Measurements from ENCODE around the gene RIOK3.
"Not testable (repeated sequence)": the region's sequence is repeated elsewhere in the genome, so short reads cannot be mapped to it uniquely, and the experiment has no call there.

Gene RIOK3

DNA sequence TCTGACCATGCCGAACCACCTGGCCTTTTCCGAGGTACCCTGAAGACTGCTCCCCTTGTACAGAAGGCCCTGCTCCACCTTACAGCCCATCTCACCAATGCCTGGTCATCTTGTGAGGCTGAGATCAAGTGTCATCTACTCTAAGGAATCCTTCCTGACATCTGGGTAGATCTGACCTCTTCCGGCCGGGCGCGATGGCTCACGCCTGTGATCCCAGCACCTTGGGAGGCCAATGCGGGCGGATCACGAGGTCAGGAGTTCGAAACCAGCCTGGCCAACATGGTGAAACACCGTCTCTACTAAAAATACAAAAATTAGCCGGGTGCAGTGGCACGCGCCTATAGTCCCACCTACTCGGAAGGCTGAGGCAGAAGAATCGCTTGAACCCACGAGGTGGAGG, 2.1 kb upstream of the RIOK3 start:
- no peak for DNase-seq (ENCODE audit: low read depth in 2 of 2, low spot score in 1 of 2)

DNA sequence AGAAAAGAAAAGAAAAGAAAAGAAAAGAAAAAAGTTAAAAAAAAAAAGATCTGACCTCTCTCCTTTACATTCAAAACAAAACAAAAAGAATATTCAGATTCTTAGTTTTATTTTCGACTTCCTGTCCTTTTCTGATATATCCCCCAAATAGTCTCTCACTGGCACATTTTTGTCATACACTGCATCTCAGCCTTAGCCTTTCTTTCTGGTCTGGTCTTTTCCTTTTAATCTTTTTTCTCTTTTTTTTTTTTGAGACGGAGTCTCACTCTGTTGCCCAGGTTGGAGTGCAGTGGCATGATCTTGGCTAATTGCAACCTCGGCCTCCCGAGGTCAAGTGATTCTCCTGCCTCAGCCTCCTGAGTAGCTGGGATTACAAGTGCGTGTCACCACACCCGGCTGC, 1.6 kb upstream of the RIOK3 start:
- DNase-seq (ENCODE audit: low read depth in 2 of 2, low spot score in 1 of 2), result no peak

DNA sequence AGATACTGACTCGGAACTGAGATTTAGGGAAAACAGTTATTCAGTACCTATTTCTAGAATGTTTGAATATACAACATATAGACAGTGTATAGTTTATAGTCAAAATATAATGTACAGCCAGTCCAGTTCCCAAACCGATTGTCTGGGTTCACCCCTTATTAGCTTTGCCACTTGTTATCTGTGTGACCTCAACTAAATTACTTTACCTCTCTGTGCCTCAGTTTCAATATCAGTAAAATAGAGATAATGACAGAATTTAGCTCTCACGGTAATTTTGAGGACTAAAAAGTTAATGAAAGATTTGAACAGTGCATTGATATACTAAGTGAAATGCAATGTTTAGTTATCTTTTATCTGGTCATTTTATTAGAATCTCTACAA, 750 bp upstream of the RIOK3 start:
- no peak for DNase-seq (ENCODE audit: low read depth in 2 of 2, low spot score in 1 of 2)

DNA sequence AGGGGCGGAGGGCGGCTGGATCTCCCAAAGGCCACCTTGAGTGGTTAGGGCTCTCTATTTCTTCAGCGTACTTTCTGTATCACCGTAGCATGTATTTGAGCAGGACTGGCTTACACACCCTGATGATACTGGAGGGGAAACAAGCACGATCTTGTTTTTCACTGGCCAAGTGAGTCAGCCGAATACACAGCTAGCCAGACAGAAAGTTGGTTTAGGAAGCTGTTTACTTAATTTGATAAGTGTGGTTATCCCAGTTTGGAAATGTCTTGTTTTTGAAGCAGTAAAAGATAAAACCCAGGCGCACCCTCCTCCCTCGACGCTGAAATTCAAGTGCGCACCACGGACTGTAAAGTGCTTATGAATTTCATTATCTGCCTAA, 582 bp downstream of the RIOK3 start:
- DNase-seq (ENCODE audit: low read depth in 2 of 2, low spot score in 1 of 2), result no peak

DNA sequence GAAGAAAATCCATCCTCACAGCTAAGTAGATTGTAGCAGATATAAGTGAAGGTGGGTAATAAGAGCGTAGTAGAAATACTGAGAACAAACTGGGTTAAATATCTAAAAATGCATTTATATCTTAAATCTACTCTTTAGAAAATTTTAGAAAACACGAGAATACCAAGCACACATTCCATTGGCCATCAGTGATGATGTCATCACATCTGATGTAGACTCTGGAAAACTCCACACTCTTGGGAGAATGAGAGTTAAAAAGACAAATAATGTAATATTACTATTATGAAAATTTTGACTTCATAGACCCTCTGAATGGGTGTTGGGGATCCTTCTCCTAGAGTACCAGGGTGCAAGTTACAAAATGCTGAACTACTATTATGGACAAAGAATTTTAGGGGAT, 3.7 kb downstream of the RIOK3 start:
- DNase-seq (ENCODE audit: low read depth in 2 of 2, low spot score in 1 of 2), result no peak

DNA sequence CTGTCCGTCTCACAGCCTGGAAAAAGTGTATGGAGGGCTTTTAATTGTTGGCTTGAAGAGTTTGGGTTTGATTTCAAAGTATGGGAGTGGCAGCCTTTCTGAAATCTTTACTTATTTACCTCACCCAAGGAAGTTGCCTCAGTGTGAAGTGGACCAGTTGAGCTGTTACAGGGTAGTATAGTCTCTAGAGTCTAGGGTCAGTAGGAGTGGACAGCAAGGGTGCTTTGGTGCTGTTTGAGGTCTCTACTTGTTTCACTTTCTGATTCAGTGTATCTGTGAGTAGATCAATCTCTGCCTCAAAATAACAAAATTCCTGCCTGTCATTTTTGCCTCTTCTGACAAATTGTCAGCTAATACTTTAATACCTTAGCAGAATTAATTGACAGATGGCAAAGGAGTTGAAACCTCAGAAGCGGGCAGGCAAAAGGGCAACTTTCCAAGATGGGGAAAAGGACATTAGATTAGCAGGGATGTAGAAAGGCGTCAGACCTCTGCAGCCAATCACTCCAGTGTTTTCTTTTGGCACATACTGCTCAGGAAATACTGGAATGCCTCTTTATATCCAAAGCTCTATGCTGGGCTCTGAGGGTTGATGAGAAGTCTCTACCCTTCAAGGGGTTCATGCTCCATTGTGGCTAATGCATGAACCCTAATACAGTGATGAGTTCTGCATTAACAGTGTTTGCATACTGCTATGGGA, 5.9 kb downstream of the RIOK3 start:
- no peak for DNase-seq (ENCODE audit: low read depth in 2 of 2, low spot score in 1 of 2)

DNA sequence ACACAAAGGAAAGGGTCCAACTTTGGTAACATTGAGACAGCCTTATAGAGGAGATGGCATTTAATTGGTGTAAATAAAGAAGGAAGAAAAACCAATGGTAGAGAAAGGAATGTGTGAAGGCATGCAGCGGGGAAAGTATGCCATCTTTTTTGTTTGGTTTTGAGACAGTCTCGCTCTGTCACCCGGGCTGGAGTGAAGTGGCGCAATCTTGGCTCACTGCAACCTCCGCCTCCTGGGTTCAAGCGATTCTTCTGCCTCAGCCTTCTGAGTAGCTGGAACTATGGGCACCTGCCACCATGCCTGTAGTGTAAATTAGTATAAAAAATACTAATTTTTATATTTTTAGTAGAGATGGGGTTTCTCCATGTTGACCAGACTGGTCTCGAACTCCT, 6.4 kb downstream of the RIOK3 start:
- no peak for DNase-seq (ENCODE audit: low read depth in 2 of 2, low spot score in 1 of 2)

DNA sequence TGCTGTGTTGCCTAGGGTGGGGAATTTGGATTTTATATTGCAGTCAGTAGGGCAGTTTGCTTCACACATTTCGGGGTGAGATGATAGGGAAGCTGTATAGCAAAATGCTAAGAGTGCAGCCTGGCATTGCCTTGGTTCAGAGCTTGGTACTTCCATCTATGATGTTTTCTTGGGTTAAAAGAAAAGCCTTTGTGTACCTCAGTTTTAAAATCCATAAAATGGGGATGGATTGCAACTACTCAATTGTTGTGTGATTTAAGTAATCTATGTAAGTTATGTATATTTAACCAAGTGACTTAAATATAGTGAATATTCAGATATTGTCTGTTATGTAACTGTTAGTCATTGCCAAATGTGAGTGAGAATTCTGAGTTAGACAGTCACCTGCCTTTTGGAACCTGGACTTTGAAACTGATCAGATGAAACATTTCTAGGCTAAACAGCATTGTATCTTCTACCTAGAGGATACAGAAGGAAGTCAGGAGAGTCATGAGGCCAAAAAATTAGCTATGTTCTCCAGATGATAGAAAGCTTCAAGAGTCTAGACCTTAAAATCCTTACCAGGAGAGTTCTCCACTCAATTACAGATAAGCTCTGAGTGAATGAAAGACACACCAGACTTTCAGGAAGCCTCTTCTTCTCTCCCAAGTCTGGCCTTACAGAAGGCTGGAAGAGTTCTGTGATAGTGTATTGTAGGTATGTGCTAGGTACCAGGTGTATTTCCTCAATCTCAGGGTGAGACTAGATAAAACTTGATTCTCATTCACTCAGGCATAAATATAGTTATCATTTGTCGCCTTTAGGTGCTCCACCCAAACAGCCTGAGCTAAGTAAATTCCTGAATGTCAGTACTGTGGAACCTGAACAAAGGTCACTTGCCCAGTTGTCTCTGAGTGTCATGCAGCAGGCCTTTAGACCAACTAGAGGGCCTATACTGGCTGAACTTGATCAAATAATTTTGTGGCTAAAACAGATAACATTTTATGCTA, 7.5 kb downstream of the RIOK3 start:
- no peak for DNase-seq (ENCODE audit: low read depth in 2 of 2, low spot score in 1 of 2)

DNA sequence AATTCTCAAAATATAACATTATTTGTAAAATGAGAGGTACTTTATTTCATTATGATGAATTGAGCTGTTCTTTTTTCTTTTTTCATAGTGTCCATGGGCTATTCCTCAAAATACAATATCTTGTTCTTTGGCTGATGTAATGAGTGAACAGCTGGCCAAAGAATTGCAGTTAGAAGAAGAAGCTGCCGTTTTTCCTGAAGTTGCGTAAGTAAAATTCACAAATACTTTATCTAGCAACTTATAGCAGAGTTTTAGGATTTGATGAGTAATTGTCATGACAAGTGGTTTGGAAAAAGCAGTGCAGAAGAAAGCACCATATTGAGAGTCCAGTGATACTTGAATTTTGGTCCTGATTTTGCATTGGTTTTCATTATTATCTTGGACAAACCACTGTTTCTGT, 9.8 kb downstream of the RIOK3 start:
- DNase-seq (ENCODE audit: low read depth in 2 of 2, low spot score in 1 of 2), result no peak

DNA sequence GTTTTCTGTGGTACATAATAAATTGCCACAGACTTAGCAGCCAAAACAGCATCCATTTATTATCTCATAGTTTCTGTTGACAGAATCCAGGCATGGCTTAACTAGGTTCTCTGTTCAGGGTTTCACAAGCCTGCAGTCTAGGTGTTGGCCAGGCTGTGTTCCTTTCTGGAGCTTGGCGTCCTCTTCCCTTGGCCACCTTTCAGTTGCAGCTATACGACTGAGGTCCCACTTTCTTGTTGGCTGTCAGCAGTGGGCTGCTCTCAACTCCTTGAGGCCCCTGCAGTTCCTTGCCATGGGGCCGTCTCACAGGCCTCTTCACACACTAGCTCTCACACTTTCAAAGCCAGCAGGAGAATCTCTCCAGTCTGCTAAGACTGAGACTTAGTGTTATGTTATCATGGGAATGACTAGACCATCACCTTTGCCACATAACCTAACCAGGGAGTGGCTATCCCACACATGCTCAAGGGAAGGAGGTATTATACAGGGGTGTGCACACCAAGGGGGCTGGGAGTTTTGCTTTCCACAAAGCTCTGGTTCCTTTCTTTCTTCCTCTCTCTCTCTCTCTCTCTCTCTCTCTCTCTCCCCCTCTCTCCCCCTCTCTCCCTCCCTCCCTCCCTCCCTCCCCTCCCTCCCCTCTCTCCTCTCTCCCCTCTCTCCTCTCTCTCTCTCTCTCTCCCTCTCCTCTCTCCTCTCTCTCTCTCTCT, 15.8 kb downstream of the RIOK3 start:
- DNase-seq (ENCODE audit: low read depth in 2 of 2, low spot score in 1 of 2), result no peak

DNA sequence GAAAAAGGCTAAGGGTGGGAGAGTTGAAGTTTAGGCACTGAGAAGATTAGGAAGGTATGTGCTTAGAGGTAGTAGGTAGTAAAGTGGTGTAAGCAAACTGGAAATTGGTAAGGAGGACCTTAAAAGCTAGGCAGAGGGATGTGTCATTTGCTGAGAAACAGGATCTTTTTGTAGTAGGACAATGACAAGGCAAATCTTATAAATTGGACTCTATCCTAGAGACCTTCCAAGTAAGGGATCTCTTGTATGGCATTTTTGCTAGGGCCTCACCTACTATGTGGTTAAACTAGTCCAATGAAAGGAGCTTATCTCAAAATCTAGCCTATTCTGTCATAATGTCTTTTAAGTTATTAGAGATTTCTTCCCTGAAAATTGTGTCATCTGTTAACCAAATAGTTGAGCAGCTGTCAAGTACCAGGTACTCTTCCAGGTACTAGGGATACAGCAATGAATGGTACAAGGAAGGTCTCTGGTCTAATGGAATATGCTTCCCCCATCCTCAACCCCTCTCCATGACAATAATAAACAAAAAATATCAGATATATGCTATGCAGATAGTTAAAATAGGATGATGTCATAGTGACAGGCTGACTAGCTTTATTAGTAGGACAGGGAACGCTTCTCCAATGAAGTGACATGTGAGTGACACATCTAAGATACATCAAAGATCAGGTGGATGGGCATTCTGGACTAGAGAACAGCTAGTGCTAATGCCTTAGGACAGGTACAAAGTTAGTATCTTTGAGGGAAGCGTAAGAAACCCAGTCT, 17.7 kb downstream of the RIOK3 start:
- DNase-seq (ENCODE audit: low read depth in 2 of 2, low spot score in 1 of 2), result no peak

DNA sequence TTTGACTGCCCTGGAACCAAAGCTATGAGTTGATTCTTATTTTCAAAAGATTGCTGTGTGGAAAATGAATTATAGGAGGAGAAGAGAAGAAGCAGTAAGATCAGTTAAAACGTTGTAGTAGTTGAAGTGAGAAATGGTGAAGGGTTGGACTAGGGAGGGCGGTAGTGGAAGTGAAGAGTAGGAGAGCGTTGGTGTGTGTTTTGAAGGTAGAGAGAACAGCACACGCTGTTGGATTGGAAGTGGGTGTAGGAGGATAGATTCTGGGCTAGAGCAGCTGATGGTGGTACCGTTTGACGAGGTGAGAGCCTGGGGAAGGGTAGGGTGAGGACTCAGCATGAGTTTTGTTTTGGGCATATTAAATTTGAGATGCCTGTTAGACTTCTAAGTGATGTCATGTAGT, 18.4 kb downstream of the RIOK3 start:
- DNase-seq (ENCODE audit: low read depth in 2 of 2, low spot score in 1 of 2), result no peak

DNA sequence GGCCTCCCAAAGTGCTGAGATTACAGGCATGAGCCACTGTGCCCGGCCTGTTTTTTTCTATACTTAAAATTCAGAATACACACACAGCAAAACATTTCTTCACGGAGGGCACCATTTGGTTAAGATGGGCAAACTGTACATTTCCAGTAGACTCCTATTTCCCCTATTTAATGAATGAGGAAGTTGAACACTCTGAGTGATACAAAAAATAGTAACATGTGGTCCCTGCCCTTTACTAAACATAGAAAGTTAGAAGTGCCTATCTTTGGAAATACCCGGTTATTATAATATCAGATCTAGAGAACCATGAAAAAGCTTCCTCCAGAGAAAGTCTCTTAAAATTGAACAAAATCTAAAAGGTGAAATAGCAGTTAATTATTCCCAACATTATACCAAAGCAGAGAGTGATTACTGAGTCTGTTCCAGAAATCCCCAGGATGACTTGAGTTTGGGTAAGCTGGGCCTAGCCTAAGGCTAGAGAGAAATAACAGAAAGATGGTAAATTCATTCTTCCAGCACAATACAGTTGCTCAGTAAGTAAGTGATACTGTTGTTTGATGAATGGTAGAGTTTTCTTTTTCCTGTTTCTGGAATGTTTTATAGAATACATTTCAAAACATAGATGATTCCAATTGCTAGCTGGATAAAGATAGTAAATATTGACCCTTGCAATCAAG, 26.9 kb downstream of the RIOK3 start:
- DNase-seq (ENCODE audit: low read depth in 2 of 2, low spot score in 1 of 2), result no peak

DNA sequence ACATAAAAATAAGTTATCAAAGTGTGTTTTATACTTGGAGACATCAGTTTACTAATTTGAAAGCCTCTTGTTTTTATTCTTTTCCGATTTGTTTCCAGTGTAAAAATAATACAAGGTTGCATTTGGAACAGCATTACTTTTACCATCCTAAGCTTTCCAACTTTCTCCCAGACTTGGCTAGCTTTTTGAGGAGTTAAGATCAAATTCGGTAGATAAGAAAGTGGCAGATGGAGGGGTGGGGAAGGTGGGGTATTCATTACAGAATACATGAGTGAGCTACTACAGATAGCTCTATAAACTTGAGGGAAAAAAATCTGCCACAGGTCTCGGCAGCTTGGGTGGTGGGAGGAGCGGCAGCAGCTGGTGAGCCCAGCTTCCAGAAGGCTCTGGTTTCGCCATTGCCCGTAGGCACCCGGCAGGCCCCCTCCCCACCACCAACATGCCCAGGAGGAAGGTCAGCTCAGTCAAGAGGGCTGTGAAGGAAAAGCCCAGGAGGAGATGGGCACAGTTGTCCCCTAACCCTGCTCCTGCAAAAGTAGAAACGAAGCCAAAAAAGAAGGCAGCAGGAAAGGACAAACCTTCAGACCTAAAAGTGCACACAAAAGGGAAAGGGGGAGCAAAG, 31.6 kb downstream of the RIOK3 start:
- no peak for DNase-seq (ENCODE audit: low read depth in 2 of 2, low spot score in 1 of 2)

DNA sequence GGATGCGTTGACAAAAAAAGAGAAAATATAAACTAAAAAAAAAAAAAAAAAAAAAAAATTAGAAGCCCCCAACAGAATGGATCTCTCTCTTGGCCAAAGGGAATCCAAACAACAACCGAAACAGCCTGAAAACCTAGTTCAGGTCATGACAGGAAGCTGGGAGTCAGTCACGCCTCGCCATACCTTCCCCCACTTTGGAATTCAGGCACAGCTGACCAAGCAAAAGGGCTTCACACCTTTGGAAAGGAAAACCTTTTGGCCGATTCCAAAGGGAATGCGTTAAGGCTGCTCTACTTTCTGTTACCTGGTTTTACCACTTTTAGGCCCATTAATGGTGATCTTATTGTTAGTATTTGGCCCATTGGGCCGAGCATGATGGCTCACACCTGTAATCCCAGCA, 32.3 kb downstream of the RIOK3 start:
- no peak for DNase-seq (ENCODE audit: low read depth in 2 of 2, low spot score in 1 of 2)

DNA sequence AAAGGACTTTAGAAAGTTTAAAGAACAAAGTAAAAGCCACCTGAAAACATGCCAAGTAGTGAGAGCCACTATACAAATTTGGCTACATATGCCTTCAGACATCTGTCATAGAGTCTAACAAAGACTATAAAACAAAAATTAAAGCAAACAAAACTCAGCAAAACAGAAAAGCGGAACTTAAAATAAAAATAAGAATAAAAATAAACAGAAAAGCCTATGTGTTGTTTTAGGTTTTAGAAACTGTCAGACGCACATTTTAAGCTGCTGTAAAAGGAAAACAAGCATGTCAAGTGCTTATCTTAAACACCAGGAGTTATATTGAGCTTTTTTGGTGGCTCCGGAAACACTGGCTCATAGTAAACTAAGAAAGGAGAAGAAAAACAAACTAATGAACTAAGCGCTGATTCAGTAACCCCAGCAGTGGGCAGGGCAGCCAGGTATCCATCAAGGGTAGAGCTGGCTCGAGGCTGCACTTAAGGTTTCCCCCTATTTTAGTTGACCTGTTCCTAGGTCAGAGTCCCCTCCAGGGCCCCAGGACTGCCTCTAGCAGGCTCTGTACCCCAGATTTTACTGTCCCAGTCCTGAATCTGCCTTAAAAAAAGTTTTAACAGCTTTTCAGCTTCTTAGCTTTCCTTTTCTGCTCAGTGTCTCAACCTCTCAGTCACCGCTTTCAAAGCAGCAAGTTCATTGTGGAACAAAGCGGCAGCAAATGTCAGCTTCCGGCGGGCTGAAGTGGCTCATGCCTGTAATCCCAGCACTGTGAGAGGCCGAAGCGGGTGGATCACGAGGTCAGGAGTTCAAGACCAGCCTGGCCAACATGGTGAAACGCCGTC, 34.9 kb downstream of the RIOK3 start:
- no peak for DNase-seq (ENCODE audit: low read depth in 2 of 2, low spot score in 1 of 2)

DNA sequence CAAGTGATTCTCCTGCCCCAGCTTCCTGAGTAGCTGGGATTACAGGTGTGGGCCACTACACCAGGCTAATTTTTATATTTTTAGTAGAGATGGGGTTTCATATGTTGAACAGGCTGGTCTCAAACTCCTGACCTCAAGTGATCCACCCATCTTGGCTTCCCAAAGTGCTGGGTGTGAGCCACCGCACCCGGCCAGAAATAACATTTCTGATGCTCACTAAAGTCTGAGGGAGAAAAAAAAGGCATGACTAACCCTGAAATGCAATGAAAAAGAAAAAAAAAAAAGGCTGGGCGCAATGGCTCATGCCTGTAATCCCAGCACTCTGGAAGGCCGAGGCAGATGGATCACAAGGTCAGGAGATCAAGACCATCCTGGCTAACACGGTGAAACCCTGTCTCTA, 36.5 kb downstream of the RIOK3 start:
- DNase-seq (ENCODE audit: low read depth in 2 of 2, low spot score in 1 of 2), result not testable (repeated sequence)

DNA sequence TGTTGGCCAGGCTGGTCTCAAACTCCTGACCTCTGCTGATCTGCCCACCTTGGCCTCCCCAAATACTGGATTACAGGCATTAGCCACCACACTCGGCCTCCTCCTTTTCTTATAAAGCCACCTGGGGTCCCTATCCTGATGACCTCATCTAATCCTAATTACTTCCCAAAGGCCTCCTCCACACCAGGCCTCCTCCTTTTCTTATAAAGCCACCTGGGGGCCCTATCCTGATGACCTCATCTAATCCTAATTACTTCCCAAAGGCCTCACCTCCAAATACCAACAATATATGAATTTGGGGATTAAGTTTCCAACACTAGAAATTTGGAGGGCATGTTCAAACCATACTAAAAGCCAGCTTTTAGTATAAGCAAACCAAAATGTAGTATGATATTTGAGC, 40.6 kb downstream of the RIOK3 start:
- no peak for DNase-seq (ENCODE audit: low read depth in 2 of 2, low spot score in 1 of 2)

DNA sequence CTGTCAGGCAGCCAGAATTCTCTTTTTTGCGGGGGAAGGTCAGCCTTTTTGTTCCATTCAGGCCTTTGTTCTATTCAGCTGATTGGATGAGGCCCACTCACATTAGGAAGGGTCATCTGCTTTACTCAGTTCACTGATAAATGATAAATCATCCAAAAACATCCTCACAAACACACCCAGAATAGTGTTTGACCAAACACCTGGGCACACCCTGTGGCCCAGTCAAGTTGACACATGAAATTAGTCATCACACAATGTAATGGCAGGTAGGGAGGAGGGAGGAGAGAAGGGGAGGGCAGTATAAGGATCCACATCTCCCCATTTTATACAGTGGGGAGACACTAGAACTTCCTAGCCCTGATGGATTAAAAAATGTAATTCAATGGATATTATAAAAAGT, 41.9 kb downstream of the RIOK3 start:
- no peak for DNase-seq (ENCODE audit: low read depth in 2 of 2, low spot score in 1 of 2)

All from stimulated activated CD8-positive, alpha-beta memory T cell treated with anti-CD3 and anti-CD28 coated beads, Interleukin-4, amount 100 ng/mL, for 4 hours (primary cell).